ENCODE results near the gene MAK. TPM values are rescaled to one million over a fixed set of nuclear protein-coding genes. Genes with fewer than 3 reads are reported as not detected.
A peak's percentile ranks its signal among the peaks of the same experiment; 100 is the strongest.
"Not testable (repeated sequence)": the region's sequence is repeated elsewhere in the genome, so short reads cannot be mapped to it uniquely, and the experiment has no call there.

MAK gene
- total and polyA plus RNA-seq, 3 donors from 2014 or later: 5.3 to 21.2 (median 9.4) TPM

GRCh38 chr6:10722820-10723566, 115.3 kb downstream of the MAK start, which contains the start of gene TMEM14C:
TMEM14C (plus strand) TSS chr6:10723070; CDS start chr6:10724614, 1,544 bp downstream.
- Histone ChIP-seq H3K27me3 (no peaks in the 10 kb centered on the region), H3K4me1 (peaks cover 29% of the 10 kb centered on the region), H3K9me3 (no peaks in the 10 kb centered on the region), H3K27ac (peak within 1 kb of the TSS; percentile 66 to 92), H3K4me3 (peak within 1 kb of the TSS; percentile 76 to 85), H3K36me3 (ENCODE audit: low read depth, missing control alignments) (no peaks in the 10 kb centered on the region)
- intact Hi-C loops (cut with DNase I; ENCODE audit: low total_unique reads): no loop called here
- 0% methylated on average over 31 to 55 of the region's 55 CpGs for WGBS, 2 donors
- DNase-seq: peak; percentile 100
- TF ChIP-seq POLR2A (IDR thresholded peaks at IDR 0.05) (no peak), CTCF (IDR thresholded peaks at IDR 0.05) (peak in 1 of 3 experiments; percentile 3)

GRCh38 chr6:10722570-10722819, 115.8 kb downstream of the MAK start:
- DNase-seq: no peak
- no peaks in the 10 kb centered on the region for H3K27me3 ChIP-seq
- H3K27ac ChIP-seq: peak overlapping the region; percentile 66 to 92
- WGBS, 2 donors: 0 to 1% methylated on average over 6 of the region's 6 CpGs
- no peak for TF ChIP-seq POLR2A (IDR thresholded peaks at IDR 0.05)
- no peak for TF ChIP-seq CTCF (IDR thresholded peaks at IDR 0.05)
- H3K4me3 ChIP-seq: peak overlapping the region; percentile 76 to 85
- intact Hi-C loops (cut with DNase I; ENCODE audit: low total_unique reads): no loop called here
- H3K36me3 ChIP-seq (ENCODE audit: low read depth, missing control alignments): no peaks in the 10 kb centered on the region
- H3K4me1 ChIP-seq: peaks cover 29% of the 10 kb centered on the region
- no peaks in the 10 kb centered on the region for H3K9me3 ChIP-seq

- Histone ChIP-seq H3K4me3 (peak overlapping the region; percentile 76 to 85), H3K4me1 (peaks cover 29% of the 10 kb centered on the region), H3K36me3 (ENCODE audit: low read depth, missing control alignments) (no peaks in the 10 kb centered on the region), H3K27ac (peak overlapping the region; percentile 66 to 92), H3K27me3 (no peaks in the 10 kb centered on the region), H3K9me3 (no peaks in the 10 kb centered on the region)
- TF ChIP-seq CTCF (IDR thresholded peaks at IDR 0.05): no peak
- TF ChIP-seq POLR2A (IDR thresholded peaks at IDR 0.05): no peak
- no peak for DNase-seq
- 48 to 60% methylated on average over 11 of the region's 11 CpGs for WGBS, 2 donors
- intact Hi-C loops (cut with DNase I; ENCODE audit: low total_unique reads): no loop called here
These were observed 116.3 kb downstream of the MAK start for GRCh38 chr6:10721850-10722569.

- intact Hi-C loops (cut with DNase I; ENCODE audit: low total_unique reads); H3K36me3 ChIP-seq (ENCODE audit: low read depth, missing control alignments); H3K9me3 ChIP-seq; H3K27me3 ChIP-seq: not testable (repeated sequence)
- Histone ChIP-seq H3K27ac (peak overlapping the region; percentile 88 to 92), H3K4me3 (peak overlapping the region; percentile 59 to 85), H3K4me1 (peaks cover 29% of the 10 kb centered on the region)
- 52 to 55% methylated on average over 15 to 17 of the region's 17 CpGs for WGBS, 2 donors
- TF ChIP-seq POLR2A (IDR thresholded peaks at IDR 0.05): peak; percentile 63
- DNase-seq: peak; percentile 66
These were observed 117.1 kb downstream of the MAK start for GRCh38 chr6:10720960-10721849.

Data from testis (tissue), 3 donors.